Brain microvascular endothelial cell (primary cell): Measurements from ENCODE around the gene RBCK1.

Experiments
- DNase-seq: peaks from one replicate; pipeline ENCODE4 v3.0.0-alpha.2; 2020
- H3K27ac ChIP-seq: fragments of 250-450 bp; sonication (Bioruptor Pico); 2 replicates; pipeline ENCODE4 v1.5.1; 2020; ENCODE audit warnings: mild to moderate bottlenecking, moderate library complexity
- H3K27me3 ChIP-seq: fragments of 250-450 bp; sonication (Bioruptor Pico); replicated peaks from 2 replicates; pipeline ENCODE4 v1.5.1; 2020; ENCODE audit warnings: mild to moderate bottlenecking
- H3K36me3 ChIP-seq: fragments of 250-450 bp; sonication (Bioruptor Pico); replicated peaks from 2 replicates; pipeline ENCODE4 v1.5.1; 2020; ENCODE audit warnings: mild to moderate bottlenecking
- H3K4me3 ChIP-seq: 2 replicates; pipeline ENCODE4 v1.5.1; 2011; ENCODE audit warnings: low read depth, mild to moderate bottlenecking, control low read depth, low read length, moderate library complexity
- CTCF ChIP-seq: IDR thresholded peaks from 2 replicates; pipeline ENCODE4 v1.5.1; 2011; ENCODE audit warnings: low read depth, mild to moderate bottlenecking, moderate library complexity, low read length, control low read depth, inconsistent platforms; ENCODE audit errors: missing control alignments
- in situ Hi-C: cut with HindIII; loops from 2 replicates; pipeline ENCODE4 v1.10.0; 2017; ENCODE audit warnings: low sequenced_read_pairs, low pct_ligation_motif_present

RBCK1 gene

GRCh38 chr20:419556-420165, 11.6 kb downstream of the RBCK1 start:
- H3K27ac ChIP-seq: no peak overlapping the region
- H3K36me3 ChIP-seq: peaks cover 40% of the 10 kb centered on the region

GRCh38 chr20:420166-420620, 12.1 kb downstream of the RBCK1 start:
- H3K27ac ChIP-seq: no peak overlapping the region
- no peak overlapping the region for H3K4me3 ChIP-seq
- no peaks in the 10 kb centered on the region for H3K27me3 ChIP-seq
- TF ChIP-seq CTCF: no peak
- in situ Hi-C loops: no loop called here
- DNase-seq: no peak
- peaks cover 40% of the 10 kb centered on the region for H3K36me3 ChIP-seq

More at GRCh38 chr20:419556-420165, 11.6 kb downstream of the RBCK1 start:
- no peak for TF ChIP-seq CTCF
- Histone ChIP-seq H3K4me3 (no peak overlapping the region), H3K27me3 (no peaks in the 10 kb centered on the region)
- no peak for DNase-seq
- in situ Hi-C loops: no loop called here

- Histone ChIP-seq H3K27ac (no peak overlapping the region), H3K36me3 (peaks cover 42% of the 10 kb centered on the region), H3K27me3 (no peaks in the 10 kb centered on the region), H3K4me3 (no peak overlapping the region)
- no peak for TF ChIP-seq CTCF
- no peak for DNase-seq
- in situ Hi-C loops: no loop called here
Observed at GRCh38 chr20:420721-421574, 12.8 kb downstream of the RBCK1 start.

- Histone ChIP-seq H3K27me3 (no peaks in the 10 kb centered on the region), H3K36me3 (peaks cover 43% of the 10 kb centered on the region), H3K27ac (no peak overlapping the region)
Observed at GRCh38 chr20:421685-422250, 13.7 kb downstream of the RBCK1 start.

GRCh38 chr20:426566-426965, 18.5 kb downstream of the RBCK1 start:
- in situ Hi-C loops: no loop called here
- no peak for DNase-seq
- TF ChIP-seq CTCF: no peak
- H3K27ac ChIP-seq: no peak overlapping the region
- peaks cover 36% of the 10 kb centered on the region for H3K36me3 ChIP-seq
- H3K27me3 ChIP-seq: no peaks in the 10 kb centered on the region
- H3K4me3 ChIP-seq: no peak overlapping the region

More at GRCh38 chr20:421685-422250, 13.7 kb downstream of the RBCK1 start:
- TF ChIP-seq CTCF: no peak
- H3K4me3 ChIP-seq: no peak overlapping the region
- in situ Hi-C loops: no loop called here
- DNase-seq: no peak
